Limb (tissue), 2 donors: ENCODE results near the gene SKAP1.
"Not testable (repeated sequence)": the region's sequence is repeated elsewhere in the genome, so short reads cannot be mapped to it uniquely, and the experiment has no call there.

Source experiments
- DNase-seq, 2 donors: peaks; one replicate each; pipeline ENCODE4 v3.0.0-alpha.2; 2016; ENCODE audit errors: extremely low spot score in 2 of 2

Gene SKAP1

GRCh38 chr17:48246612-48247011 is 183.4 kb downstream of the SKAP1 start:
- DNase-seq: no peak

GRCh38 chr17:48245465-48246033 is 184.5 kb downstream of the SKAP1 start:
- DNase-seq: not testable (repeated sequence)

GRCh38 chr17:48244814-48245213 is 185.2 kb downstream of the SKAP1 start:
- DNase-seq: no peak

- no peak for DNase-seq
Measured at GRCh38 chr17:48244121-48244711, 185.8 kb downstream of the SKAP1 start.

- no peak for DNase-seq
Measured at GRCh38 chr17:48241770-48242497, 188.1 kb downstream of the SKAP1 start.

GRCh38 chr17:48241131-48241591 is 188.9 kb downstream of the SKAP1 start:
- peak; percentile 14 to 46 for DNase-seq

DNA sequence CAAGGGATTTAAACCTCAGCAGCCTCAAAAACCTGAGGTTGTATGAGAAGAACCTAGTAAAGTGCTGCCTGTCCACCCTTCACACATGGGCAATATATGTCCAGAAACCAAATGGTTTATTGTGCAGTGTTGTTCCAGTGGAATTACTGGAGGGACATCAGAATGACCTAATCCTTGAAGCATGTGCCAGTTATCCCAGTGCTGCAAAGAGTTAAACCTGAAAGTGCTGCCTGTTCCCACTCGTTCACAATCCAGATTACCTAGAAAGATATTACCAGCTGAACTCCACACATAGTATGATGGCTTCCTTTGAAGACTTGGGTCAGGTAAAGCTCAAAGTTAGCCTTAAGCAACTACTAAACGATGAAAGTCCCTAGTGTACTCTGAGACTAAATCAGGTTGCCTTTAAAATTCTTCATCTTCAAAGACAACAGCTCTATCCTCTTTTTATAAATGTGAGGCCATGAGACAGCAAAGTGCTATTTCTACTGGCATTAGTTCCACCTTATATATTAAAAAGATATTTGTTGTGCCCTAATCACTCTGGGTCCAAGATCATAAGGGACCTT is 189.4 kb downstream of the SKAP1 start:
- DNase-seq: no peak

DNA sequence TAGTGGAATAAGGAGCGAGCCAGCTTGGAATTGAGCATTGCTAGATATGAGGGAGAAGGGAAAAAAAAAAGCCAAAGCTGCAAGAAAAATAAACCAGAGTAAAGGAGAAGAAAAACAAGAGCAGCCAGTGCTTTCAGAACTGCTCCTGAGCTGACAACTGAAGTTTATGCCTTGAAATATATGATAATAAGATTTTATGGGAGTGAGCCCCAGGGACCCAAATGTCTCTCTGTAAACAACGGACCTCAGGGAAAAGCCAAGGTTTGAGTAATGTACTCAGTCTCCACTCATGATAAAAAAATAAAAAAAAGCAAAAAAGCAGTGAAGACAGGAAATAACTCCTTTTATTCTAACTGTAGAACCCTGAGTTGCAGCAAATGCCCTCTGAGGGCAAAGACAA is 189.9 kb downstream of the SKAP1 start:
- DNase-seq: no peak

GRCh38 chr17:48239603-48239995 is 190.4 kb downstream of the SKAP1 start:
- DNase-seq: no peak

GRCh38 chr17:48238933-48239602 is 190.9 kb downstream of the SKAP1 start:
- DNase-seq: no peak

DNA sequence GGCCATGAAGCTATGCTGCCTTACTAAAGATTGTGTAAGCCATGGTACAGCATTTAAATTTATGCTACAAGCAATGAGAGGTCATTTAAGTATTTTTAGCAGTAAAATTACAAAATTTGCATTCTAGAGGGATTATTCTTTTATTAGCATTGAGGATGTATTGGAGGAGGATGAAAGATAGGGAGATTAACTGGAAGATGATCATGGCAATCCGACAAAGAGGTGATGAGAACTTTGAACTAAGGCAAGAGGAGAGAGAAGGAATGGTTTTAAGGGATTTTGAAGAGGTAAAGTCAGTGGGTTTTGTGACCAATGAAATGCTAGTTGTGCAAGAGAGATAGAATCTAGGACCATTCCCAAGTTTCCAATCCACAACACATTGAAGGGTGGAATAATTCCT is 192.6 kb downstream of the SKAP1 start:
- no peak for DNase-seq

DNA sequence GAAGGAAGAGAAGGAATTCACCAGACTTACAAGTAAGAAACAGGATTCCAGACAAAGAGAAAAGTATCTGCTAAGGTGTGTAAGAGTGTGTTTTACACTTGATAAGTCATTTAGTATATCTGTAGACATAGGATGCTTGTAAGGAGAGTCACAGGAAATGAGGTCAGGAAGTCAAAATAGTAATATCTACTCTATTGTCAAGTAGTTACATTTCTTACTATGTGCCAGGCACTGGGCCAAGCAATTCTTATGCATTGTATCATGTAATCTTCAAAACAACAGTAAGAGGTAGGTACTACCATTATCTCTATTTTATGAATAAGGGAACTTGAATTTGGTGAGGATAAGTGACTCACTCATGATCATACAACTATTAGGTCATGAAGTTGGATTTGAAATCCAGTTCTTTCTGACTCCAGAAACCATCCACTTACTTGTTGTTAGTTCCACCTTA is 193.3 kb downstream of the SKAP1 start:
- no peak for DNase-seq

DNA sequence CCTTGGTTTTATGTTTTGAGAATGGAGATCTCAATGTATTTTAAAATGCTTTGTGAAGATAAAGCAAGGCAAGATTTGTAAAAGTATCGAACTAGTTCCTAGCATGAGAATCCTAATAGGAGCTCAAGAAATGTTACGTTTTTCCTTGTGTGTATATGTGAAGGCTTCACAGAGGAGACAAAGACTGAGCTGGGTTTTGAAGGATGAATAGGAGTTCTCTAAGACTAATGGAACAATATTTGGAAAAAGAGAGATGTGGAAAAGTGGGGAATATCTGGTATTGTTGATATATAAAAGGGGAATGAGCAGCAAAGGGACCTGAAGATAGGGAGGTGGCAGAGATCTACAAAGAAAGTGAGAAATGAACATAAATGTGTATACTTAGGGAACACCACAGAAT is 195.1 kb downstream of the SKAP1 start:
- no peak for DNase-seq

GRCh38 chr17:48231995-48232959 is 197.7 kb downstream of the SKAP1 start:
- no peak for DNase-seq

DNA sequence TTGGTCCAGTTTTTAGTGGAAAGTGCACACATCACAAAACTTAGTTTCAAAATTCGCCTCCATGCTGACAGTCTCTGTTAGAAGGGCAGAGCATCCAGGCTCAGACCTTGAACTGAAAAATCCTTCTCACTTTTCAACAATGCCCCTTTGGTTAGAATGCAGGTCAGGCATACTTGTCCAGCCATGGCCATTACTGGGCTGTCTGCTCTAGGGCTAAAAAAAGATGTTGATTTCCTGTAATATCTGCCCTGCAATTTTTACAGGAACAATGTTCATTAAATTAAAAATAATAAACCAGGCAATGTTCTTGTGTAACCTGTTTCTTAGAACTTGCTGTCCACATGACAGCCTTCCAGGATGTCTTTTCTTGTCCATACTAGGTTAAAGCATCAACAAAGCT is 200.1 kb downstream of the SKAP1 start:
- no peak for DNase-seq

- DNase-seq: no peak
Measured at GRCh38 chr17:48228720-48229119, 201.3 kb downstream of the SKAP1 start.

- no peak for DNase-seq
Measured at GRCh38 chr17:48225725-48226567, 204.1 kb downstream of the SKAP1 start.

DNA sequence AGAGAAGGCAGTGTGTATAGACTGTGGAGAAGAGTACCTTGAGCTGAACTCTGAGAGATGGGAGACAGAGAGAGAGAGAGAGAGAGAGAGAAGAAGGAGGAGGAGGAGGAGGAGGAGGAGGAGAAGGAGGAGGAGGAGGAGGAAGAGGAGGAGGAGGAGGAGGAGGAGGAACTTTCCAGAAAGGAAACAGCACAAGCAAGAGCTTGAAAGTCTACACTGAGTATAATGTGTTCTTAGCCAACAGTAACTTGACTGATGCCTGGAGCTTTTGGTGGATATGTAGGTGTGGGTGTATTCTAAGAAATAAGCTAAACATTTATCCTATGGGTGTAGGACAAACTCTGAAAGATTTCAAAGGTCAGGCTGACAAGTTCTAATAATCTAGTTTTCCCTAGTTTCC is 206.1 kb downstream of the SKAP1 start:
- DNase-seq: no peak

GRCh38 chr17:48219617-48220016 is 210.4 kb downstream of the SKAP1 start:
- DNase-seq: no peak
